ENCODE measurements around the gene UBE2M. TPM values are rescaled to one million over a fixed set of nuclear protein-coding genes. Genes with fewer than 3 reads are reported as not detected.

Gene UBE2M
- total and polyA plus RNA-seq, 9 donors: 13.8 to 110 (median 62.6) TPM

DNA sequence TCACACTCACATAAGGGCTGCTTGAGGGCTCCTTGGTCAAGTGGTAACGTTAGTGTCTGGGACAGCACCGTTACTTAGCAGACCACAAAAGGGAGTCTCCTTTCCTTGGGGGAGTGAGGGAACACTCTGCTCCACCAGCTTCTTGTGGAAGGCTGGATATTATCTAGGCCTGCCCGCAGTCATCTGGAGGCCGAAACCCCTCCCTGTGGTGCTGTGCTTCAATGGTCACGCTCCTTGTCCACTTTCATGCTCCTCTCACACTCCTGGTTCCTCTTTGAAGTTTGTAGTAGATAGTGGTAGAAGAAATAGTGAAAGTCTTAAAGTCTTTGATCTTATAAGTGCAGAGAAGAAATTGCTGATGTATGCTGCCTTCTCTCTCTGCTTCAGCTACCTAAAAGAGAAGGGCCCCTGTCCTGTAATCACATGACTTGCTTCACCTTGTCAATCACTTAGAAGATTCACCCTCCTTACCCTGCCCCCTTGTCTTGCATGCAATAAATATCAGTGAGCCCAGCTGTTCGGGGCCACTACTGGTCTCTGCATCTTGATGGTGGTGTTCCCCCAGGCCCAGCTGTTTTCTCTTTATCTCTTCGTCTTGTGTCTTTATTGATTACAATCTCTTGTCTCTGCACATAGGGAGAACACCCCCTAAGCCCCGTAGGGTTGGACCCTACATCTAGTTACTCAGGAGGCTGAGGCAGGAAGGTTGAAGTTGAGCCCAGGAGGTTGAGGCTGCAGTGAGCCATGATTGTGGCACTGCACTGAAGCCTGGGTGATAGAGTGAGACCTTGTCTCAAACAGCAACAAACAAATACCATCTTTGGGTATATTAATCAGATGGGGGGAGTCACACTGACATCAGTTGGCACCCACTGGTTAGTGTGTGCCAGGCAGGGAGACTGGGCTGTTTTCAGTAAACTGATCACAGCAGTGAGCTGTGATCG is 26.4 kb upstream of the UBE2M start:
- H3K36me3 ChIP-seq: no peaks in the 10 kb centered on the region
- TF ChIP-seq CTCF (IDR thresholded peaks at IDR 0.05) (no peak), EP300 (IDR thresholded peaks at IDR 0.05) (no peak), POLR2A (IDR thresholded peaks at IDR 0.05) (no peak)
- H3K27me3 ChIP-seq: no peaks in the 10 kb centered on the region
- no peaks in the 10 kb centered on the region for H3K9me3 ChIP-seq
- peak in 3 of 5 donors; percentile 4 to 28 (median 10) for DNase-seq
- H3K27ac ChIP-seq: no peak overlapping the region
- intact Hi-C loops (cut with DNase I): no loop called here
- H3K4me3 ChIP-seq: no peak overlapping the region
- WGBS, 3 donors: 64 to 76% (median 72%) methylated on average over 8 to 9 of the region's 9 CpGs
- H3K4me1 ChIP-seq (ENCODE audit: insufficient read depth): peaks cover 4% of the 10 kb centered on the region

GRCh38 chr19:58582985-58583384 is 24.6 kb upstream of the UBE2M start:
- 88 to 91% (median 90%) methylated on average over 6 of the region's 6 CpGs for WGBS, 3 donors
- no peaks in the 10 kb centered on the region for H3K36me3 ChIP-seq
- intact Hi-C loops (cut with DNase I): no loop called here
- no peaks in the 10 kb centered on the region for H3K27me3 ChIP-seq
- no peak overlapping the region for H3K27ac ChIP-seq
- H3K9me3 ChIP-seq: no peaks in the 10 kb centered on the region
- DNase-seq: peak in 4 of 5 donors; percentile 4 to 30 (median 14)
- TF ChIP-seq EP300 (IDR thresholded peaks at IDR 0.05): no peak
- no peak for TF ChIP-seq POLR2A (IDR thresholded peaks at IDR 0.05)
- TF ChIP-seq CTCF (IDR thresholded peaks at IDR 0.05): no peak
- H3K4me1 ChIP-seq (ENCODE audit: insufficient read depth): peaks cover 4% of the 10 kb centered on the region
- H3K4me3 ChIP-seq: no peak overlapping the region

DNA sequence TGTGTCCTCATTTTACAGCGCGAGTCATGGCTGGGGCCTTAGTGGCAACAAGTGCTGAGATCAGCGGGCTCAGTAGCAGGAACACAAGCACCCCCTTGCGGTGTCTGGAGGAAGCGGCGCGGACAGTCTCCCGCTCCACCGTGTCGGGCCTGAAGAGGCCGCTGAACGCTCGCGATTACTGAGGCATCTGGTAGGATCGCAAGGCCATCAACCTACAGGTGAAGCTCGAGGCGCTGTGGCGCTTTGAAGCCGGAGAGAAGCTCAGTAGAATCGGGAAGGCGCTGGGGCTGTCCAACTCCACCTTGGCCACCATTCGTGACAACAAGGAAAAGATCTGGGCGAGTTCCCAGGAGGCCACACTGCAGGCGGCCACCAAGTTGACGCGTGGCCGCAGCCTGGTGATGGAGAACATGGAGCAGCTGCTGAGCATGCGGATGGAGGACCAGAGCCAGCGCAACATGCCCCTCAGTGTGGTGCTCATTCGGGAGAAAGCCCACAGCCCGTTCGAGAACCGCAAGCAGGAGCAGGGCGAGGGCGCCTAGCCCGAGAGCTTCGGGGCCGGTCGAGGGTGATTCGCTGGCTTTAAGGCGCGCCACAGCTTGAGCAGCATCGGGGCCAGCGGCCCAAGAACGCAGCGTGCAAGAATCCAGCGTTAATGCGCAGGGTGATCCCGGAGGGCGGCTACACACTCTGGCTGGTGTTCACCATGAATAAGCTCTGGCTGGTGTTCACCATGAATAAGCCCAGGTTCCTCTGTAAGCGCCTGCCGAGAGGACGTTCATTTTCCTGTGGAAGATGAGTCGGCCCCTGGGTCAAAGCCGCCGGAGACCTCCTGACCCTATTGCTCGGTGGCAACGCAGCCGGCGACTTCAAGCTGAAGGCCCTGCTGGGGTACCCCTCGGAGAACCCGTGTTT is 23.1 kb upstream of the UBE2M start:
- Histone ChIP-seq H3K27me3 (no peaks in the 10 kb centered on the region), H3K9me3 (no peaks in the 10 kb centered on the region), H3K27ac (no peak overlapping the region), H3K4me3 (no peak overlapping the region), H3K4me1 (ENCODE audit: insufficient read depth) (peaks cover 4% of the 10 kb centered on the region), H3K36me3 (no peaks in the 10 kb centered on the region)
- intact Hi-C loops (cut with DNase I): no loop called here
- peak; percentile 81 to 92 (median 87) for DNase-seq
- 69 to 77% (median 70%) methylated on average over 59 to 62 of the region's 62 CpGs for WGBS, 3 donors
- TF ChIP-seq EP300 (IDR thresholded peaks at IDR 0.05): no peak
- peak; percentile 76 to 92 (median 79) for TF ChIP-seq CTCF (IDR thresholded peaks at IDR 0.05)
- no peak for TF ChIP-seq POLR2A (IDR thresholded peaks at IDR 0.05)

DNA sequence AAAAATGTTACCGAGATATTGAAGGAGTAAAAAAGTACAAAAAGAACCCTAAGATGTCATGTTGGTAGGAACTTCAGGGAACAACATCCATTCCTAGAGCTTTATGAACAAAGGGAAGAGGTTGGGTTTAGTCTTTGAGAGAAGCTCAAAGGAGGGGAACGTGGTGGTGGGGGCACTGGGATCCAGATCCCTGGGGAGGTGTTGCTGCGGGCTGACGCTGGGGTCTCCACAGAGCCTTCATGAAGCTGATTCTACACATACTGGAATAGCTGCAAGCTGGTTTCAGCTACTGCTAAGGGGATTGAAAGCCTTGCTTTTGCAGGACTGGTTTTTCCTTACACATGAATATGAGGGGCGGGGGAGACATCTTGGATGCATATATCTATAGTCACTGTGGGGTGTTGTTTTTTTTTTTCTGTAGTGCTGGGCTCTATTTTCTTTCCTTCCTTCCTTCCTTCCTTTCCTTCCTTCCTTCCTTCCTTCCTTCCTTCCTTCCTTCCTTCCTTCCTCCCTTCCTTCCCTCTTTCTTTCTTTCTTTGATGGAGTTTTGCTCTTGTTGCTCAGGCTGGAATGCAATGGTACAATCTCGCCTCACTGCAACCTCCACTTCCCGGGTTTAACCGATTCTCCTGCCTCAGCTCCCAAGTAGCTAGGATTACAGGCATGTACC is 21.2 kb upstream of the UBE2M start:
- intact Hi-C loops (cut with DNase I): no loop called here
- TF ChIP-seq CTCF (IDR thresholded peaks at IDR 0.05) (no peak), EP300 (IDR thresholded peaks at IDR 0.05) (no peak), POLR2A (IDR thresholded peaks at IDR 0.05) (no peak)
- no peak overlapping the region for H3K4me3 ChIP-seq
- peak in 3 of 5 donors; percentile 5 to 28 (median 7) for DNase-seq
- H3K27me3 ChIP-seq: no peaks in the 10 kb centered on the region
- WGBS, 3 donors: 82 to 88% (median 86%) methylated on average over 8 of the region's 8 CpGs
- H3K4me1 ChIP-seq (ENCODE audit: insufficient read depth): peaks cover 4% of the 10 kb centered on the region
- no peaks in the 10 kb centered on the region for H3K36me3 ChIP-seq
- H3K9me3 ChIP-seq: no peaks in the 10 kb centered on the region
- H3K27ac ChIP-seq: no peak overlapping the region
